Uterus (tissue), 2 donors: ENCODE measurements around the gene FYN.

Source experiments
- CTCF ChIP-seq, 4 experiments: fragments of 200-600 bp in 2 of 4; fragments of 450-650 bp in 2 of 4; sonication (generic) in 2 of 4; IDR thresholded peaks; one replicate each; pipeline ENCODE4 v1.5.1; 2016 to 2019; ENCODE audit warnings: antibody characterized with exemption in 4 of 4, mild to moderate bottlenecking in 2 of 4, moderate library complexity in 1 of 4
- POLR2A ChIP-seq, 2 donors: fragments of 450-650 bp; IDR thresholded peaks; one replicate each; pipeline ENCODE4 v1.6.1; 2016; ENCODE audit warnings: antibody characterized with exemption in 2 of 2, mild to moderate bottlenecking in 1 of 2, moderate library complexity in 1 of 2

- no peak for TF ChIP-seq CTCF (IDR thresholded peaks at IDR 0.05)
- TF ChIP-seq POLR2A (IDR thresholded peaks at IDR 0.05) = no peak
Observed at GRCh38 chr6:111620169-111620568, 253.1 kb downstream of the FYN start.
